DND-41 (cell line): ENCODE measurements around the gene CPZ.

Experiments used
- EZH2 ChIP-seq: IDR thresholded peaks from 3 replicates; pipeline ENCODE4 v1.6.1; 2012; ENCODE audit warnings: borderline replicate concordance, low read depth, mild to moderate bottlenecking, moderate library complexity, low read length, inconsistent platforms; ENCODE audit not compliant: severe bottlenecking
- TF ChIP-seq, protein P1 (sequence below): IDR thresholded peaks from 2 replicates; pipeline ENCODE4 v1.5.1; 2012; ENCODE audit warnings: borderline replicate concordance, low read length, moderate library complexity, mild to moderate bottlenecking; ENCODE audit not compliant: poor library complexity, severe bottlenecking; ENCODE audit errors: extremely low read depth

DNA sequence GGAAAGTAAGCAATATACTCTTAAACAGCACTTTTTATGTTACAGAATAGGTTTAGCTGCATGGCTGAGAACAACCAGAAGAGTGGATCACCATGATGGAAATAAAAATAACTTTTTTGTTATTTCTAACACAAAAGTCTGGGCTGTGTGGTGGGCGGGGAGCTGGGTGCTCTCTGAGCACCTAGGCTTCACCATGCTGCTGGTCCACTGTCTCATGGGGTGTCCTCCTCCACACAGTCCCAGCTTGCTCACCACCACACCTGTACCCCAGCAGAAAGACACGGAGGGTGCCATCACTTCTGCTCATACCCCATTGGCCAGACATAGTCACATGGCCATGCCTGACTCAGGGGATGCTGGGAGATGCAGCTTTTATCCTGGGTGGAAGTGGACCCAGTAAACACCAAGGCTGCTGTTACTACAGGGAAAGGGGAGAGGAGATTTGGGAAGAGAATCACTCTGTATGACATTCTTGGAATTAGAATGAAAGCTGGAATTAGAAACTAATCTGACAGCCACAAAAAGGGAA is 45.0 kb downstream of the CPZ start:
- TF ChIP-seq, protein P1, sequence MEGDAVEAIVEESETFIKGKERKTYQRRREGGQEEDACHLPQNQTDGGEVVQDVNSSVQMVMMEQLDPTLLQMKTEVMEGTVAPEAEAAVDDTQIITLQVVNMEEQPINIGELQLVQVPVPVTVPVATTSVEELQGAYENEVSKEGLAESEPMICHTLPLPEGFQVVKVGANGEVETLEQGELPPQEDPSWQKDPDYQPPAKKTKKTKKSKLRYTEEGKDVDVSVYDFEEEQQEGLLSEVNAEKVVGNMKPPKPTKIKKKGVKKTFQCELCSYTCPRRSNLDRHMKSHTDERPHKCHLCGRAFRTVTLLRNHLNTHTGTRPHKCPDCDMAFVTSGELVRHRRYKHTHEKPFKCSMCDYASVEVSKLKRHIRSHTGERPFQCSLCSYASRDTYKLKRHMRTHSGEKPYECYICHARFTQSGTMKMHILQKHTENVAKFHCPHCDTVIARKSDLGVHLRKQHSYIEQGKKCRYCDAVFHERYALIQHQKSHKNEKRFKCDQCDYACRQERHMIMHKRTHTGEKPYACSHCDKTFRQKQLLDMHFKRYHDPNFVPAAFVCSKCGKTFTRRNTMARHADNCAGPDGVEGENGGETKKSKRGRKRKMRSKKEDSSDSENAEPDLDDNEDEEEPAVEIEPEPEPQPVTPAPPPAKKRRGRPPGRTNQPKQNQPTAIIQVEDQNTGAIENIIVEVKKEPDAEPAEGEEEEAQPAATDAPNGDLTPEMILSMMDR: no peak
- TF ChIP-seq EZH2: no peak
